Glutamatergic neuron (in vitro differentiated cells): ENCODE measurements around the gene PRLR. TPM values are rescaled to one million over a fixed set of nuclear protein-coding genes. Genes with fewer than 3 reads are reported as not detected.

Source experiments
- DNase-seq: peaks from one replicate; pipeline ENCODE4 v3.0.0; 2022
- H3K27ac Mint-ChIP-seq: one replicate; pipeline ENCODE4 v1.8.0; 2020; ENCODE audit warnings: mild to moderate bottlenecking, mixed read lengths, inconsistent platforms; ENCODE audit not compliant: unreplicated experiment
- H3K27me3 Mint-ChIP-seq: one replicate; pipeline ENCODE4 v1.8.0; 2020; ENCODE audit warnings: mild to moderate bottlenecking, moderate library complexity, mixed read lengths, inconsistent platforms; ENCODE audit not compliant: unreplicated experiment
- H3K36me3 Mint-ChIP-seq: one replicate; pipeline ENCODE4 v1.8.0; 2020; ENCODE audit warnings: mild to moderate bottlenecking, mixed read lengths, inconsistent platforms; ENCODE audit not compliant: unreplicated experiment
- H3K4me1 Mint-ChIP-seq: one replicate; pipeline ENCODE4 v1.8.0; 2020; ENCODE audit warnings: mild to moderate bottlenecking, low read depth, mixed read lengths, inconsistent platforms; ENCODE audit not compliant: unreplicated experiment
- H3K4me3 Mint-ChIP-seq: one replicate; pipeline ENCODE4 v1.8.0; 2020; ENCODE audit warnings: mild to moderate bottlenecking, mixed read lengths, inconsistent platforms; ENCODE audit not compliant: unreplicated experiment
- H3K9me3 Mint-ChIP-seq: one replicate; pipeline ENCODE4 v1.8.0; 2020; ENCODE audit warnings: mild to moderate bottlenecking, moderate library complexity, mixed read lengths, inconsistent platforms; ENCODE audit not compliant: unreplicated experiment
- total RNA-seq: library from RNA; stranded (reverse); fragmentation: NEBNext Ultra II Directional; extraction: Animal tissue kit (Norgen Biotek cat#: 25700); gene quantifications from one replicate; pipeline ENCODE4 v1.2.1, GENCODE V29; 2021; ENCODE audit not compliant: unreplicated experiment
- TF ChIP-seq, protein P1 (sequence below): fragments of 200-600 bp; sonication (generic); IDR thresholded peaks from one replicate; pipeline ENCODE4 v1.5.0; 2021; ENCODE audit not compliant: partially characterized antibody, unreplicated experiment

Gene PRLR
- total RNA-seq, 1 donor from 2014 or later: not detected

- no peaks in the 10 kb centered on the region for H3K9me3 Mint-ChIP-seq
- peaks cover 1% of the 10 kb centered on the region for H3K27me3 Mint-ChIP-seq
- no peak overlapping the region for H3K27ac Mint-ChIP-seq
- DNase-seq: no peak
- no peaks in the 10 kb centered on the region for H3K4me1 Mint-ChIP-seq
- no peak overlapping the region for H3K4me3 Mint-ChIP-seq
- TF ChIP-seq, protein P1, sequence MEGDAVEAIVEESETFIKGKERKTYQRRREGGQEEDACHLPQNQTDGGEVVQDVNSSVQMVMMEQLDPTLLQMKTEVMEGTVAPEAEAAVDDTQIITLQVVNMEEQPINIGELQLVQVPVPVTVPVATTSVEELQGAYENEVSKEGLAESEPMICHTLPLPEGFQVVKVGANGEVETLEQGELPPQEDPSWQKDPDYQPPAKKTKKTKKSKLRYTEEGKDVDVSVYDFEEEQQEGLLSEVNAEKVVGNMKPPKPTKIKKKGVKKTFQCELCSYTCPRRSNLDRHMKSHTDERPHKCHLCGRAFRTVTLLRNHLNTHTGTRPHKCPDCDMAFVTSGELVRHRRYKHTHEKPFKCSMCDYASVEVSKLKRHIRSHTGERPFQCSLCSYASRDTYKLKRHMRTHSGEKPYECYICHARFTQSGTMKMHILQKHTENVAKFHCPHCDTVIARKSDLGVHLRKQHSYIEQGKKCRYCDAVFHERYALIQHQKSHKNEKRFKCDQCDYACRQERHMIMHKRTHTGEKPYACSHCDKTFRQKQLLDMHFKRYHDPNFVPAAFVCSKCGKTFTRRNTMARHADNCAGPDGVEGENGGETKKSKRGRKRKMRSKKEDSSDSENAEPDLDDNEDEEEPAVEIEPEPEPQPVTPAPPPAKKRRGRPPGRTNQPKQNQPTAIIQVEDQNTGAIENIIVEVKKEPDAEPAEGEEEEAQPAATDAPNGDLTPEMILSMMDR: no peak
- no peaks in the 10 kb centered on the region for H3K36me3 Mint-ChIP-seq
Observed at GRCh38 chr5:35046774-35047173, 183.5 kb downstream of the PRLR start.

GRCh38 chr5:35045280-35045679, 185.0 kb downstream of the PRLR start:
- TF ChIP-seq, protein P1: no peak
- Mint-ChIP-seq H3K27me3 (peaks cover 1% of the 10 kb centered on the region), H3K36me3 (no peaks in the 10 kb centered on the region), H3K27ac (no peak overlapping the region), H3K4me3 (no peak overlapping the region), H3K4me1 (no peaks in the 10 kb centered on the region), H3K9me3 (no peaks in the 10 kb centered on the region)
- no peak for DNase-seq

DNA sequence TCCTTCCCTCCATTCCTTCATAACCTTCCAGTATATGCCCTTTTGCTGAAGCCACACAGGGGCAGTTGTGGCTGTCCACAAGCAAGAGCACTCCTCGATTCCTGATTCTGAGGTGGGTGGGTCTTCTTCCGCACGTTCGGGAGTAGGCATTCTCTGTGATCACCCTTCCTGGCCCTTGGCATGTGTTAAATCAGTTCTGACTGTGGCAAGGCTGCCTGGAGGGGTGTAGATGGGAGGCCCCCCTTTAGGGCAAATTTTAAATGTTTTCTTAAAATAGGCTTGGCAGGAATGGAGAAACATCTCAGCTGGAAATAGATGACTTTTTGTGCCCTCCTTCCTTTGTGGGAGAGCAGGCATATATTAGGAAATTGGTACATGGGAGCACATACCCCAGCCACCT, 185.6 kb downstream of the PRLR start:
- H3K27ac Mint-ChIP-seq: no peak overlapping the region
- no peaks in the 10 kb centered on the region for H3K36me3 Mint-ChIP-seq
- no peak overlapping the region for H3K4me3 Mint-ChIP-seq
- no peaks in the 10 kb centered on the region for H3K4me1 Mint-ChIP-seq
- no peak for DNase-seq
- peaks cover 1% of the 10 kb centered on the region for H3K27me3 Mint-ChIP-seq
- H3K9me3 Mint-ChIP-seq: no peaks in the 10 kb centered on the region
- TF ChIP-seq, protein P1: no peak

GRCh38 chr5:35042781-35043180, 187.5 kb downstream of the PRLR start:
- DNase-seq: no peak
- TF ChIP-seq, protein P1: no peak
- H3K4me3 Mint-ChIP-seq: no peak overlapping the region
- H3K36me3 Mint-ChIP-seq: no peaks in the 10 kb centered on the region
- no peaks in the 10 kb centered on the region for H3K27me3 Mint-ChIP-seq
- no peaks in the 10 kb centered on the region for H3K9me3 Mint-ChIP-seq
- peaks cover 2% of the 10 kb centered on the region for H3K4me1 Mint-ChIP-seq
- H3K27ac Mint-ChIP-seq: no peak overlapping the region

- Mint-ChIP-seq H3K27ac (no peak overlapping the region), H3K9me3 (no peaks in the 10 kb centered on the region), H3K36me3 (no peaks in the 10 kb centered on the region), H3K27me3 (no peaks in the 10 kb centered on the region), H3K4me3 (no peak overlapping the region), H3K4me1 (peaks cover 2% of the 10 kb centered on the region)
- no peak for DNase-seq
- TF ChIP-seq, protein P1: no peak
Observed at GRCh38 chr5:35041261-35041660, 189.0 kb downstream of the PRLR start.
